GM19463 (cell line): ENCODE measurements around the gene KCNG2.

Source experiments
- ATAC-seq: cut with Tn5 transposase; IDR thresholded peaks from one replicate; pipeline ENCODE4 v1.9.1; 2021; ENCODE audit warnings: mild to moderate bottlenecking, moderate library complexity; ENCODE audit not compliant: unreplicated experiment

Gene KCNG2

DNA sequence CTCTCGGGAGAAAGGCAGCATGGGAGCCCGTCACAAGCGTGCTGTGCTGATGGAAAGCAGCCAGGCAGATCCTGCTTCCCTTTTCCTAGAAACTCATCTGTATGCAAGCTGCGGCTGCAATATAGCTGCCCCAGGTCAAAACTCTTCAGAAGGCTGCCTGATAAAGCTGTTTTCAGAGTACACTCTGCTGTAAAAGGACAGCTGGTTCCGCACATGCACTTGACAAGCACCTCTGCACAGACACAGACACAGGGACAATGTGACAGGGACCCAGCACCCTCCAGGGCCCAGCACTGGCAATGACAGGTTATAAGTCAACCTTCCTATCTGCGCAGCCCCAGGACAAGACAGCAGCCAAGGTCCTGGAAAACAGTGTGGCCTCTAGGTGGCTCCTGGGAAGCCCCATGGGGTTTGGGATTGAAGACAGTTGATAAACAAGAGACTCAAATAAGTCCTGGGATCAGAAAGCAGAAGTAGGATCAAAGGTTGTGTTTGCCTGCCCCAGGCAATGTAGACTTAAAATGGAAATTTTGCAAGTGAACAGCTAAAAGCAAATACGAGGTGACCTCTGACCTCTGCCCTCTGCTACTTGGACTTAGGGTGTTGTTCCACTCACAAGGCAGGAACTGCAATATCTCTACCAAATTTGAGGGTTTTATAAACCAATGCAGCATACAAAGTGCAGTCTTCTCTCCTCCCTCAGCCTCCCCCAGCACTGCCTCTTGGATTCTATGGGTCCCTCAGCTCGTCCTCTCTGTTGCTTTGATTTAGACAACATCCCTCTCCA is 136.8 kb downstream of the KCNG2 start:
- no peak for ATAC-seq

DNA sequence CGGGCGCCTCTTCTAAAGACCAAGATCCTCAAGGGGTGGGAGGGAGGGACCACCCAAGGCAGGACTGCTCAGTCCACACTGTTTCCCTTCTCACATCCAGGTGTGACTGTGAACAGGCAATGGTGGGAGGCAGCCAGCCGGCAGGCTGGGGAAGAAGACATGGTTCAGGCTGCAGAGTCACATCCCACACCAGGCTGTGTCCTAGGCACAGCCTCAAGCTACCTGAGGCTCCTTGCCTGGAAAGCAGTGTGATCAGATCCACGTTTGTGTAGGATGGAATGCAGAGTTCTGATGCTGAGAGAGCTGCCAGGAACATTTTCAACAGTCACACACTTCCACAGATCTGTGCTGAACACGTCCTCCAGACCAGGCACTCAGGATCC is 137.4 kb downstream of the KCNG2 start:
- no peak for ATAC-seq

DNA sequence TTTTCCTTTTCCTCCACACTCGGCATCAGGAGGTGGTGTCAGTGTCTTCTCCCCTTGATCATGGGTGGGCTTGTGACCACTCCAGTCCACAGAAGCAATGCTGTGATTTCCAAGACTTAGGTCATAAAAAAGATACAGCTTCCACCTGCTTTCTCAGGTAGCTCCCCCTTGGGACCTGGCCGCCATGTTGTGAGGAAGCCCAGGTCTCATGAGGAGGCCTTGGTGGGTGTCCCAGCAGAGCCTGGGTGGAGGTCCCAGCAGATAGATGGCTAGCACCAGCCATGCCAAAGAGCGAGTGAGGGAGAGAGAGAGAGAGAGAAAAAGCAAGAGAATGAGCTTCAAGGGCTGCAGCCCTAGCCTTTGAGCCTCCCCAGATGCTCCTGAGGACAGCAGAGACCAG is 137.8 kb downstream of the KCNG2 start:
- no peak for ATAC-seq

DNA sequence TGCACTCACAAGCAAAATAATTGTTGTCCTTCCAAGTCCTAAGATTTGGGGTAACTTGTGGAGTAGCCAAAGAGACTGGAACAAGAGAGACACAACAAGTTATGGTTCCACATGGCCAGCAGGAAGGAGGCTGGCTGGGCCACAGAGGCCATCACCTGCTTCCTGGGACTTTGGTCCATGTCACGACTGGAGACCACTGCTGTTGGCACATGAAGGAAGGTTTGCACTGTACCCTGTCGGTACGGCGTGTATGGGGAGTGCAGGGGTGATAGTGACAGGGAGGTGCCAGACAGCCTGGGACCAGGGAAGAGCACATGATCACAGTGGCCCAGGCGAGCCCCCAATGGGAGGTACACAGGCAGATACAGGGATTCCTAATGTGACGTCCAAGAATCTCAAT is 138.2 kb downstream of the KCNG2 start:
- ATAC-seq = no peak

DNA sequence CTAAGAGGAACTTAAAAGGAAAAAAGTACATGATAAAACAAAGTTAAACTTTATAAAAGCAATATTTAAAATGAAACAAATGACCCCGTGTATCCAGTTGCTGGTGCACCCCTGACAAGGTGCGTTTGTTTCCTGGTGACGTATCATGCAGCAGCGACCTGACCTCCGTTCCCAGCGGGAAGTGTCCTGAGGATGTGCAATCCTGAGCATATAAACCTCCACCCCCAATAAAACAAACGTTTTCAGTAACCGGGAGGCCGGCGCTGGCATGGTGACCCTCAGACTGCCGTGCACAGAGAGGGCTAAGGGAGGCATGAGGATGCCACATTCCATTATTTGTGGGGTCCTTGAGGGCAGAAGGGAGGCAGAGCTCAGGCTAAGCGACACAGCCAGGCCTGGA is 138.9 kb downstream of the KCNG2 start:
- ATAC-seq = no peak

DNA sequence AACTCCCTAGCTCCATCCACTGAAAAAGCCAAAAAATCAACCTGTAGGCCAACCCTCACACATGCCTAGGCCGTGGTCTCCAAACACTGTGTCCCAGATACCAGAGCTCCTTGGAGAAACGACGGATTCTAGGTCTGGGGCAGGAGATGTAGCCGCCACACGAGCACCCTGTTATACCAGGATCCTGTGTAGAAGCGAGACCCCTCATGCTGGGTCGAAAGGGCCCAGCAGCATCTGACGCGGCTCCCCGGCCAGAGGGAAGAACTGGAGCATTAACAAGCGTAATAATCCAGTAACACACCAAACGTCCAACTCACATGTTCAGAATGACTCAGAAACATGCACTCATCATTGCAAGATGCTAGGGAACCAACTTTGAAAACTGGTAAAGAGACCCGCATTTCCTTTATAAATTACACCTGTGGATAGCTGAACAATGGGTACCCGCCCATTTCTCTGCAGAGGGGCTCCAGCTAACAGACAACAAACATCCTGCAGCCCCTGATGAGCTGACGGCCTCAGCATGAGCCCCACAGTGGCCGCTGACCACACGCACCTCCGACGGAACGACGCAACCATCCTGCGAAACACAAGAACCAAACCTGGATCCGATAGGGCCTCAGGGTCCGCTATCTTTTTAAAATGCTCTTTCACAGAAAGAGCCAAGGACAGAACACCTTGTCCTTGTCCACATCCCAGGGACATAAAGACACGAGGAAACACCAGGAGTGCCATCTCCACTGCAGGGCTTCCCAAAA is 139.5 kb downstream of the KCNG2 start:
- no peak for ATAC-seq

DNA sequence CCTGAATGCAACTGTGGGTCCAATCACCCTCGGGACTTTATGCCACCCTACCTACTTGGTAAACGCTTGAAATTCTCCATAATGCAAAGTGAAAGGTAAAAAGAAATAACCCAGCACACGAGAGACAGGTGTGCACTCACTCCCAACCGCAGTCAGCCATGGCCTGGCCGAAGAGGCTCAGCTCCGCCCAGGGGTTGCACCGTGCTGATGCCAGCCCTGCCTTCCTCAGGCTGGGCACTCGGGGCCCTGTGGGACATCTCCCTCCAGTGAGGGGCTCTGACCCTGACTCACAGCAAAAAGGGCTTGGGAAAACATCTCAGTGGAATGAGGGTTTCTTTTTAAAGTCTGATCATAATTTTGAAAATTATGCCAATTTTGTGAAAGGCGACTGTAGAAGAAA is 140.5 kb downstream of the KCNG2 start:
- no peak for ATAC-seq

DNA sequence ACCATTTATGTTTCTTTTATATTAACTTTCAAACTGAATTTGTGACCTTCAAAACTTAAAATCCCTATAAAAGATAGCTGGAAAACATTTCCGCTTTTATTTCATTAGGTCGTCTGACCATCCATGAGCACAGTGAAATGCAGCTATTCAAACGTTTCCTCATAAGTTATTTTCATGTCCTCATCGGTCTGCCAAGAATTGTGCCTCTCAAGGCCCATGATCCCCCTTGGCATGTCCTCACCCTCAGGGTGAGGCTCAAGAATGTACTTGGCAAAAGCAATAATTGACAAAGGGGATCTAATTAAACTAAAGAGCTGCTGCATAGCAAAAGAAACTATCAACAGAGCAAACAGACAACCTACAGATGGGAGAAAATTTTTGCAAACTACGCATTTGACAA is 141.4 kb downstream of the KCNG2 start:
- ATAC-seq = no peak

DNA sequence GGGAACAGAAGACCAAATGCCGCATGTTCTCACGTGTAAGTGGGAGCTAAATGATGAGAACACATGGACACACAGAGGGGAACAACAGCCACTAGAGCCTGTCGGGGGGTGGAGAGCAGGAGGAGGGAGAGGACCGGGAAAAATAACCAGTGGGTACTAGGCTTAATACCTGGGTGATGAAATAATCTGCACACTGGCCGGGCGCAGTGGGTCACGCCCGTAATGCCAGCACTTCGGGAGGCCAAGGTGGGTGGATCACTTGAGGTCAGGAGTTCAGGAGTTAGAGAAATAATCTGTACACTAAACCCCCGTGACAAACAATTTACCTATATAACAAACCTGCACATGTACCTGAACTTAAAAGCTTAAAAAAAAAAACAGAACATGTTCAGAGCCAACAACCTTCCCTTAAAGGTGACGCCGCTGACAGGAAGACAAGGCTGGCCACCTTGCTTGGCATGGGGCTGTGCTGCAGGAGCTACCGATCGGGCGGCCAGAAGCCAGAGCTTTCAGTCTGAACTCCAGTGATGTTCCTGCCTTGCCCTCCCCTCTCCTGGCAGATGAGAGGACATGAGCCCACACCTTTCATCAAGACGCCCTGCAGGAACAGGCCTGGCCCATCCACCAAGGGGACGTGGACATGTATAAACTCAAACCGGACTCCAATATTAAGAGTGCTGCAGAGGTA is 142.5 kb downstream of the KCNG2 start:
- ATAC-seq = no peak

DNA sequence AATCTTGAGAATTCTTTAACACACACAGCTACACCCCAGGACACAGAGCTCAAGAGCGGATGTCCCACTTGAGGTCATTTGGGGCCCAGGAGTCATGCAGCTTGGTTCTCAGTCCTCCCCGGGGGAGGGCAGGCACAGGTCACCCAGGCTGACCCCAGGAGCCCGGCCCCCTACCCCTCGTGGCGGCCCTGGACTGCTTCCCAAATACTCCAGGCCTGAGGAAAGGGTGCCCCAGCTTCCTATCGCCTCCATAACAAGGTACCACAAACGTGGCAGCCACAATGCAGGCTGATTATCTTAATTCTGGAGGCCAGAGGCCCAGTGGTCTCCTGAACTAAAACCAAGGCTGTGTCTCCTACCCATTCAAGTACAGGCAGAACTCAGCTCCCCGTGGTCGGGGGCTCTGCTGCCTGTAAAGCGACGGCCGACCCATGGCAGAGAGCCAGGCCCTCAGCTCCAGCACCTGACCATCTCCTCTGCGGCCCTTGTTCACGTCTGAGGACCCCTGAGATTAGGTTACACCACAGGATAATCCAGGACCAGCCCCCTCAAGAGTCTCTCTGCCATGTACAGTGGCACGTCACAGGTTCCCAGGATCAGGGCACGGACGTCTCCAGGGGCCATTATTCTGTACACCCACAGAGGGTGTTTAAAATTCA is 143.2 kb downstream of the KCNG2 start:
- no peak for ATAC-seq

DNA sequence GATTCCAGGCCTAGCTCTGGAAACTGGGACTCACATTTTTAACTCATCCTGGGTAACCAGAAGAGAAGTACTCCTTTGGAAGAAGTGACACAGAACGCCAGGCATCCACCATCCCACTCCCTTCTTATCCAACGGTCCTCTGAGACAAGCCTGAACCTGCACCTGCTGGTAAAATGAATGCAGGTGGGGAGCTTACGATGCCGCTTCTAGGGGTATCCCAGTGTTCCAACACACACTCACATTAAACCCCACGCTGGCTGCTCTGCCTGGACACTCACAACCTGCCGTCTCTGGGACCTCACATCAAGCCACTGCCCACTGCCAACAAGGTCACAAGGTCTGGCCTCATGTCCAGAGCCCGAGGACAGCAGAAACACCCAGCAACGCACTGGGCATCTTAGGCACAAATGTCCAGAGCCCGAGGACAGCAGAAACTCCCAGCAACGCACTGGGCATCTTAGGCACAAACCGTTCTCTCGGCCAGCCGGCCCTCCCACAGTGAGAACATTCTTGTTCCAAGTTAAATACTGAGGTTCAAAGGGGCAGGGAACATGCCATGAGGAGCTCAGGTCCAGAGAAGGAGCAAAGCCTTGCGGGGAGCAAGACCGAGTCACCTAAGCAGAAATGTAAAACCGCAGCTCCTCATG is 143.9 kb downstream of the KCNG2 start:
- no peak for ATAC-seq

DNA sequence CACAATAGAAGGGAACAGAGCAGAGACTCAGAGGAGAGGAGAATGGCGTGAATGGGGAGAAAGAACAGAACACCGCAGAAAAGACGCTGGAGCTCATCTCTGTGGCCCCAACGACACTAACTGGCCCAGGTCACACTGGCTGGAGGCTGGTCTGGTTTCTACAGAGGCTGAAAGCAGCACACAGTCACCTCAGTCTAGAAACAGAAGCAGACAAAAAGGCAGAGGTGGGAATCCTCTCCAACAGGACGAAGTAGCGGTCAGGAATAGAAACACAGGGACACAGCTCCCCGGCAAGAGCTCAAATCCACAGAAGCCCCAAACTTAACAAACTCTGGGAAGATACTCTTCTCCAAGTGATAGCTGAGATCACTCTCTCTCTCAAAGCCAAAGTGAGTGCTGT is 144.5 kb downstream of the KCNG2 start:
- no peak for ATAC-seq

DNA sequence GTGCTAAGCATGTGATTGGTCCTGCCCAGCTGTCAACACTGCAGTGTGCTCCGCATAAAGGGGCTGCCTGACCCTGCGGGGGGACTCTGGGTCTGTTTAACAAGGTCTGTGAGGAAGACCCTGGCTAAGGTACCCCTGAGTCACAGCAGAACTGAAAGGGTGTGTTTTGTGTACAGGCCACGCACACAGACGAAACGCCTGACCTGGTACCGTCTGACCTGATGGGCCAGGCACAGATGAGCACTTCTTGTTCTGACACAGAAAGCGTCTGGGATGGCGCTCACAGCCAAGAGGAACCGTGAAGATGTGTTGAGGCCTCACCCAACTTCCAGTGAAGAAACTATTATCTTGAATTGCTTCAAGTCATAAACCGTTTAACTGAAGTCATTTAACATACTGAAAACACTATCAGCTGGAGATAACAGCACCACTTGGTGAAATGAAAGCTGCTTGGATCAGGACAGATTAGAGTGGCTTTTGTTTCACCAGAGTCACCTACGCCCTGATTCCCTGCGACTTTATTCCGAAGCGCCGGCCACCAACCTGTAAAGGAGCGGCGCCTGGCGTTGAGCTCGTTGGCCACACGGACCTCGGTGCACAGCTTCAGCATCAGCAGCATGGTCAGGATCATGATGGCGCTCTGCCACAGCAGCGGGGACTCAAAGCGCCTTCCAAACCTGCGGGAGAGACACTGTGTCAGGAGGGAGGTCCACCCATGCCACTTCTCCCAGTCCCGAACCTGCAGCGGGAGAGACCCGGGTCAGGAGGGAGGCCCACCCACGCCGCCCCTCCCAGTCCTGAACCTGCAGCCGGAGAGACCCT is 145.3 kb downstream of the KCNG2 start:
- ATAC-seq = no peak

DNA sequence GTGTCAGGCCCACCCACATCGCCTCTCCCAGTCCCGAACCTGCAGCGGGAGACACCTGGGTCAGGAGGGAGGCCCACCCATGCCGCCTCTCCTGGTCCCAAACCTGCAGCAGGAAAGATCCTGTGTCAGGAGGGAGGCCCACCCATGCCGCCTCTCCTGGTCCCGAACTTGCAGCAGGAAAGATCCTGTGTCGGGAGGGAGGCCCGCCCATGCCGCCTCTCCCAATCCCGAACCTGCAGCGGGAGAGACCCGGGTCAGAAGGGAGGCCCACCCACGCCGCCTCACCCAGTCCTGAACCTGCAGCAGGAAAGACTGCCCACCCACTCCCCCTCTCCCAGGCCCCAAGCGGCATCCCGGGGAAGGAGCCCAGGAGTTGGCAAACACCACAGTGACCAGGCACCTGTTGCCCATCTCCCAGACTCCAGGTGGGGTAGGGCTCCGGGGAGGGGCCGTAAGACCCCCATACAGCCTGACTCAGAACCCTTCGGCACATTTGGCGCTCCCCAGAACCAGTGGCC is 145.9 kb downstream of the KCNG2 start:
- no peak for ATAC-seq

DNA sequence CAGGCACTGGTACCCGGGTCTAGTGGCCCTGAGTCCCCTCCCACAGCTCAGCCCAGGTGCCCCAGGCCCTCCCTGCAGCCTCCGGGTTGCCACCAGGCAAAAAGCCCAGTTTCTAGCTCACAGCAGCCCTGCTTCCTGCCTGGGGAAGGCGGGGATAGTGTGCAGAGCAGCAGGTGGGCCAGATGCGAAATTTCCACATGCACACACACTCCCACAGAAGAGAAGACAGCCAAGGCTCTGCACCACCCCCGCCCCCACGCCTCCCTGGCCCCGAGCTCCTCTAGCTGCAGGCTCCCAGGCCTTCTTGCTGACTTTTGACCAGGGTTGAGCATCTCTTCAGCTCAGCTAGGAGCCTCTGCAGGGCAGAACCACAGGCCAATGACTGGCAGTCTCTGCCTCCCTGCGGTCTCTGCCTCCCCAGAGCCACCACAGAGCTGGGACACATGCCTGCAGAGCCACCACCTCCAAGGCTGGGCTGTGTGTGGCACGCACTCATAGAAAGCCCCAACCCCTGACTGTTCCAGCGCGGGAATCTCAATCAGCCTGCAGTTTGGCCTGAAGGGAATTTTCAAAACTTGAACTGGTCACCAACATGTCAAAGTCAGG is 146.5 kb downstream of the KCNG2 start:
- no peak for ATAC-seq

DNA sequence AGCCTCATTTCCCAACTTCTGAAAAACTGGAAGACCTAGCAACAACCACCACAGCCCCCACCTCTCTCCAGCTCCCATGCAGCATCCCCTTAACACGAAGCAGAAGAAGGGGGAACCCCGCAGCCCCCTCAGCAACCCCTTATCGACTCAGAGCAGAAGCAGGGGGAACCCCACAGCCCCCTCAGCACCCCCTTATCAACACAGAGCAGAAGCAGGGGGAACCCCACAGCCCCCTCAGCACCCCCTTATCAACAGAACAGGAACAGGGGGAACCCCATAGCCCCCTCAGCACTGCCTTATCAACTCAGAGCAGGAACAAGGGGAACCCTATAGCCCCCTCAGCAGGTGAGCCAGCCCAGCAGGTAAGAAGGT is 147.0 kb downstream of the KCNG2 start:
- no peak for ATAC-seq

DNA sequence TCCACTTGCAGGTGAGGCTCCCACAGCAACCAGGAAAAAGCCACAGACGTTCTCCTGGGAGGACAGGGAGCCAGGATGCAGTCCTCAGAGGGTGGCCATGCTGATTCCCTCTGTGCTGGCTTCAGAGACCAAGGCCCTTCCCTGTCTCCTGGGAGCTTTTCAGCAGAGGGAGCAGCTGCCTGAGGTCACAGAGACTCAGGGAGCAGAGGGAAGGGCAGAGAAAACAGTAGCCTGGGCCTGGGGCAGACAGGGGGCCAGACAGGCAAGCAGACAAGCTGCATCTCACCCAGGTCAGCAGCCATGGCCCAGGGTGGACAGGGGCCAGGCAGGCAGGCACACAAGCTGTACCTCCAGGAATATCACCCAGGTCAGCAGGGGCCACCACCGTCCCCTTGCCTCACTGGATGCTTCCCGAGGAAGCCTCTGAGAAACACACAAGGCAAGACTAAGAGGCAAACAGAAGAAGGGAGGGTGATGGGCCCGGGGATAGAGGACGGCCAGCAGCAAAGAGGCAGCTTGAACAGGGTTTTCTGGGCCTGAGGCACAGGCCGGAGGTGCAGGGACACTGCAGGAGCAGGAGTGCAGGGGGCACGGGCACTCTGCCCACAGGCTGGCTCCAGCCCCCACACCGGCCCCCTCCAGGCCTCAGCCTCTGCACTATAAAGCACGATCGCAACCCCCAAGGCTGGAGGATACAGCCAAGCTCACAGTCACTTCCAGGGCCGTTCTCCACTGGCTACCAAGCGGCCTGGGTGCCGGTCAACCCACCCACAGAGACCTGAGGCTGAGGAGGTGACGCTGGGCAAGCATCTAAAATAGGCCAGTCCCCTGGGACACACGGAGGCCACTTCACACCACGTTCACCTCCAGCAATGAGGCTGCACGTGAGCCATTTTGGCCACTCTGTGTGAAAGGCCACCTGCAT is 147.6 kb downstream of the KCNG2 start:
- no peak for ATAC-seq

DNA sequence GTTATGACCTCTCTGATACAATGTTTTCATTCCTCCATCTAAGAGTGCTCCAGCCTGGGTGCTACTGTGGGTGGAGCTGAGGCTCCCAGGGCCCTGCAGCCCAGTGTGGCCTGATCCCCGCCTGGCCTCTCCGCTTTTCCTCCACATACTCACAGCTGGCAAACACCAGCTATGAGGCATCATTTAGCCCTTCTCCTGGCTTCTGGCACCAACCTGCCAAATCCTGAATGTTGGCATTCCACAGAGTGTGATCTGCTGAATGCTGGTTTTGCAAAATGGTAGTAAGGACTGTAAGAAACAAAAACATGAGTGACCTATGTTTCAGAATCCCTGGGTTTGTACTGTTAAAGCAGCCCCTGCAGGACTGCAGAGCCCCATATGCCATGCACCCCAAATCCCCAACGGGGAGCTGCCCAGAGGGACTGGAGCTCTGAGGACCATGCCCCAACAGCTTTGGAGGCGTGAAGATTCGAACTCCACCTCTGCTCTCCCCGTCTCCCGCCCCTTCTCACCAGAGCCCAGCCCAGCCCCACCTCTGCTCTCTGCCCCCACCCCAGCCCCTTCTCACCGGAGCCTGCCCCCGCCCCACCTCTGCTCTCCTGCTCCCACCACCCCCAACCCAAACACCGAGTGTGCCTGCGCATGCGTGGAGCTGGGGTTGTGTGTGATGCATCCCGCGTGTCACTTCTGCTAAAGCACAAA is 149.5 kb downstream of the KCNG2 start:
- ATAC-seq = no peak
